Midbrain (tissue), 1 donor: ENCODE measurements around the gene HS3ST5.
A peak's percentile ranks its signal among the peaks of the same experiment; 100 is the strongest.
"Not testable (repeated sequence)": the region's sequence is repeated elsewhere in the genome, so short reads cannot be mapped to it uniquely, and the experiment has no call there.

Source experiments
- DNase-seq: peaks from one replicate; lab custom pipeline; 2025; lab: John Stamatoyannopoulos, UW

The HS3ST5 gene

DNA sequence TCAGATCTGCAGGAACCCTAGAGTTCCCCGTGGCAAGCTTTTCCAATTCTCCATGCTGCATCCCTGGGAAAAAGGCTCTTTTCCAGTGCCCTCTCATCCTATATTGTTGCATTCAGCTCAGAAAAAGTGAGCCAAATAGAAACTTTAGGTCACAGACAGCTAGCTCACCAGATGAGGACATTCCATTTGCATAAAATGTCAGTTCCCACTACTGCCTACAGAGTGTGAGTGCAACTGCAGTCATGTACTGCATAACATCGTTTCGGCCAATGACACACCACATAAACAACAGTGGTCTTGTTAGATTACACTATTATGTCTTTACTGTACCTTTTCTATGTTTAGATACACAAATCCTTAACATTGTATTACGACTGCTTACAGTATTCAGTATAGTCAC, 8.6 kb downstream of the HS3ST5 start:
- DNase-seq = no peak

DNA sequence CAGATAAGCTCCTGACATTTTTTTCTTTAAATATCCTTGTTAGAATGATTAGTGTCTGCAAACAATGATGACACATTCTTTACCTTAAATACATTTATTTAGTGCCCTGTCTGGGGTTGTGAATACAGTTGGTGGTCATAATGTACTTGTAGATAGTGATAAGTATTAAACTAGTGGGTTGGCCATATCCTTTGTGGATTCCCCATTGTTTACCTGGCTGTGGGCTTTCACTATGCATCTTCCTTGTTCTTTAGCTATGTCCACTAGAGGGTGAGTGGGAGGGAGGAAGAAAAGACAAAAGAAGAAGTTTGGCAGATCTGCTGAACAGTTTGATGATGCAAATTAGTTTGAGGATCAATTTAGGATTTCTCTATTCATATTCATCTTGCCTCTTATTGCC, 15.7 kb downstream of the HS3ST5 start:
- DNase-seq = no peak

DNA sequence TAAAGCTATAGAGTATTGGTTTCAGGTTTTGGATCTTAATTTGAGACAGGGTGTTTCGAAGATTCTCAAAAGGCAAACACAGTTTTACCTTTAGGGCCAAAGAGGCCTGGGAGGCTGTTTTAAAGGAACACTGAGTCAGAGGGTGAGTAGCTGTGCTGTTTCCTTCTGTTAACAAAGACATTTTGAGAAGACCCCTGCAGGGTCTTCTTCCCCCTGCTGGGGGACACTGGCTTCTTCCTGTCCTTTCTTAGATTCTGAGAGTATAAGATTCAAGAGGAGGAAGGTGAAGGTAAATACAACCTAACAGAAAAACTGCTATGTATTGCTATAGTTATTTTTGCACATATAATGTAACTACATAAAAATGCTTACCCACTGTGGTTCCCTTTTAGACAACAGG, 19.0 kb downstream of the HS3ST5 start:
- DNase-seq = no peak

DNA sequence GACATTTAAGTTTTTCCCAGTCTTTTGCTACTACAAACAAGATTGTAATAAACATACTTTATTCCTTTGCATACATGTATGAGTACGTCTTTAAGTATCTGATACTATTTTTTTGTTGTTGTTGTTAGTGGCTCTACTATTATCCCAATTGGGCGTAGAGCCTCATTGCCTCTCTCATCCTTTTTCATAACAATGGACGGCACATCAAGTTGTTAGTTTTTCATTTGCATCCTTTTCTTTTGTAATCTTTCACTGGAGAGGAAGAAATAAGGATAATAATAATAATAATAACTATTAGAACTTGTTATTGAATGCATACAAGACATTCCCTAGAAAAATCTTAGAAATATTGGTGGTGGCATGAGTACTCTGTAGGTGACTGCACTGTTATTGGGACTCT, 23.1 kb downstream of the HS3ST5 start:
- DNase-seq = no peak

DNA sequence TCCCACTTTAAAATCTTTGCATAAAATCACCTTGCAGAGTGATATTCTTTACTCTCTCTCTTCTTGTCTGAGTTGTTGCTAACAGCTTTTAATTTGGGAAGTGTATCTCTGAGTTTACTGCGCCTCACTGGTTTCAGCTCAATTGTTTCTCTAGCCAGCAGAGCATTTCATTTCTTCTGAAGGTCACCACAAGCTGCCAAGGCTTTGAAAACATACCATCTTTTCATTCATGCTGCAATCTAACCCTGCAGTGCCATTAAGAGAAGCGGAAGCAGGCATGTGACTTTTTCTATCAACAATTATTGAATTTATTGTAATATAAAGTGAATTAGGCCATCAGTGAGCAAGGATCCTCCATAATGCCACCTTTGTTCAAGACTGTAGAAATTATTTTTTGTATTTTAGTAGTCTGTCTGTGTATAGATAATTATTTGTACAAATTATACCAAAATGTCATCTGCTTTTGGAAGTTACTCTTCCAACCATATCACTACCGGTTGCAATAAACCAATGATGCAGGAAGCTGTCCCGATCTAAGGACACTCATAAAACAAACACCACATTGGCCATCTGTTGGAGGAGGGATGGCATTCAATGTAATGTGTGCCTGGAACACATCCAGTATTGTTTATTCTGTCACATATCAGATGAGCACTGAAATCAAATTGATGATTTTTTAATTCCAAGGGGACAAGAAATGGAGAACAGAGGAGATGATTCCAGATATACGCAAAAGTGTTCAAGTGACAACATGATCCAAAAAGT, 26.8 kb downstream of the HS3ST5 start:
- DNase-seq = no peak

DNA sequence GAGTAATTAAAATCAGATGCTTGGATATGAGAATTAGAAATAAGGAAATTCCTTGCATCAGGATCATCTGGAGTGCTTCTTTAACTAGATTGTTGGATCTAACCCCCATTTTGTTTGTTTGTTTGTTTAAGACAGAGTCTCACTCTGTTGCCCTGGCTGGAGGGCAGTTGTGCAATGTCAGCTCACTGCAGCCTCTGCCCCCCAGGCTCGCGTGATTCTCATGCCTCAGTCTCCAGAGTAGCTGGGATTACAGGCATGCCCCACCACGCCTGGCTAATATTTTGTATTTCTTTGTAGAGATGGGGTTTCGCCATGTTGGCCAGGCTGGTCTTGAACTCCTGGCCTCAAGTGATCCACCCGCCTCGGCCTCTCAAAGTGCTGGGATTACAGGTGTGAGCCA, 29.0 kb downstream of the HS3ST5 start:
- not testable (repeated sequence) for DNase-seq

DNA sequence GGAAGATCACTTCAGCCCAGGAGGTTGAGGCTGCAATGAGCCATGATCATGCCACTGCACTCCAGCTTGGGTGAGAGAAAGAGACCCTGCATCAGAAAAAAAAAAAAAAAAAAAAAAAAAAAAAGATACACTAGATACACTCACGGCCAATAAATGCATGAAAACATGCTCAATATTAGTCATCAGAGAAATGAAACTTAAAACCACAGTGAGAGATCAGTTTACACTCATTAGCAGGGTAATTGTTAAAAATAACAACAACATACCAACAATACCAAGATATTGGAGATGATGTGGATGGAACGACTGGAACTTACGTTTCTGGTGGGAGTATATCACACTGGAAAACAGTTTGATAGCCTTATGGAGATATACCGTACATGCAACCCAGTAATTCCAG, 29.9 kb downstream of the HS3ST5 start:
- DNase-seq = no peak

DNA sequence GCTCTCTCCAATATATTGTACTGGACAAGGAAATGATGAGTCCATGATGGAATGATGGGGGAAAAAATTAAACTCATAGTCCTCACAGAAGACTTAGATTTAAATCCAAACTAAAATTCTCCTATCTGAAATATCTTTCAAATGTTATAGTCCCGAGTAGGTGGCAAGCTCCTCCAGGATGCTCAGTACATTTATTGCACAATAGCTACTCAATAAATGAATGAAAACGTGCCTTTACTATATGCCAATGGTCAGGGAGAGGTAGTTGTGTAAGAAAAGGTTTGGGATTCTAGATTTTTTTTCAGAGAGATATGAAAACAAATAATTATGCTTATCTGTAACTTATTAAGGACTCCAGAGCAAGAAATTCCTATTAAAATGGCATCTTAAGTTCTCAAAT, 32.8 kb downstream of the HS3ST5 start:
- no peak for DNase-seq

DNA sequence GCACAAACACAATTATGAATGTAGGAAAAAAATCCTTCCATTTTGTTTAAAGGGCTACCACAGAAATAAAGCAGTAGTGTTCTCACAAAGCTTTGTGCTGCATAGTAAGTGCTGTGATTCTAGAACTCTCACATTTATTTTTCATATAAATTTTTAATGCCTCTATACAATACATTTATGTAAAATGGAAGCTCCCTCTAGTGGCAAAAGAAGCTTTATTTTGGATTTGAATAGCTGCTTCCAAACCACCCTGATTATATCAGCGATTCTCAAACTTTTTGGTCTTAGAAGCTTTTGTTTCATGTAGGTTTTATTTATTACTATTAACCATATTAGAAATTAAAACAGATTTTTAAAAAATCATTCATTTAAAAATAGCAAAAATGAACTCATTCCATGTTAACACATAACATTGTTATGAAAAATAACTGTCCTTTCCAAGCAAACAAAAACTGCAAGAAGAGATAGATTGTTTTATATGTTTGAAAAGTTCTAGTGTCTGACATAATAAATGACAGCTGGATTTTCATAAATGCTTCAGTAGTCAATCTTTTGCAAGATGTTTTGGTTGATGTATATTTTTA, 38.4 kb downstream of the HS3ST5 start:
- peak; percentile 47 for DNase-seq

DNA sequence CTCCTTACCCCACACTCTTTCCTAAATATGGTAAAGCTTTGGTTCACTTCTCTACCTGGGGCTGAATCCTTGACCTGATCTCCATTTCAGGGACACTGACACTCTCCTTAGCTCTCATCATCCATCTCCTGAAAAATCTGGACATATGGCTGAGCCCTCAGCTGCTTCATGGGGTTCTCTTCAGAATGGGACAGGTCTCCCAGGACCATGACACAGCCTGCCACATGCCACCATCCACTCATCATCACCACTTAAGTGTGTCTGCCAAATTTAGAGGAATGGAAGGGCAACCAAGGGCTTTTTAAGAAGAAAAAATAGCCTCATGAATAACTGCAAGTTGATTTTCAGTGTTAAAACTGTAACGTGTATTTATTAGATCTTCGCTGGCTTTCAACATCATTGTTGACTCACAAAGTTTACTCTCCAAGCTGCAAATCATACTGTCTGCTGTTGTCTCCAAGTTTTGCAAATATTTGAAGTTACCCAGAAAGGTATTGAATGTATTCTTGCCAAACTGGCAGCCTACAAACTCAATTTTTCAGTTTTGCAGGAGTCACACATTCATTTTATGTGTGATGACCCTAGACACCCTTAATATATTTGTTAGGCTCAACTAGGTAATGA, 41.1 kb downstream of the HS3ST5 start:
- no peak for DNase-seq

DNA sequence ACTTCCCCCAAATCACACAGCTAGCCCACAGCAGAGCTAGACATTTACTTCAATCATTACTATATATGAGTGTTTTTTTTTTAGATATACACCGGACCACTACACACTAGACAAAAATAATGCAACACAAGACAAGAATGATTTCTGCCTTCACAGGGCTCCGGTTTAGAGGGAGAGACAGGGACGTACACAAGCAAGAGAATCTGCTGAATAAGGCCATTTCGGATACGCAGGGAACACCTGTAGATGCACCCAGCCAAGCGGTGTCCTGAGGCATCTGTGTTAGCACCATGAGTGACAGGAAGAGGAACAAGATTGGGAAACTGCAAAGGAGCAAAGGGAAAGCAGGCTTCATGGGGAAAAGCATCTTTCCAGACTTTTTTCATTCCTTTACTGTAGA, 45.7 kb downstream of the HS3ST5 start:
- DNase-seq = no peak

DNA sequence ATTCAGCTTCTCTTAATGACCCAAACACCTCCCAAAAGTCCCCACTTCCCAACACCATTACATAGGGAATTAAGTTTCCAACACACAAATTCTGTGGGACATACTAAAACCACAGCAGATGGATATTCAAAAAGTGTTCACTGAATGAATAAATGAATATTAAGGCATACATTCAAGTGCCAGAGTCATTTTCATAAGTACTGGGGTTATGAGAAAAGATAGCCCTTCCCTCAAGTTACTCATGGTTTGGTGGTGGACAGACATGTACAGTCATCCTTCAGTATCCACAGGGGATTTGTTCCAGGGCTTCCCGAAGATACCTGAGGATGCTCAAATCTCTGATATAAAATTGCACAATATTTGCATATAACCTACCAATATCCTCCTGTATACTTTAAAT, 50.4 kb downstream of the HS3ST5 start:
- no peak for DNase-seq

DNA sequence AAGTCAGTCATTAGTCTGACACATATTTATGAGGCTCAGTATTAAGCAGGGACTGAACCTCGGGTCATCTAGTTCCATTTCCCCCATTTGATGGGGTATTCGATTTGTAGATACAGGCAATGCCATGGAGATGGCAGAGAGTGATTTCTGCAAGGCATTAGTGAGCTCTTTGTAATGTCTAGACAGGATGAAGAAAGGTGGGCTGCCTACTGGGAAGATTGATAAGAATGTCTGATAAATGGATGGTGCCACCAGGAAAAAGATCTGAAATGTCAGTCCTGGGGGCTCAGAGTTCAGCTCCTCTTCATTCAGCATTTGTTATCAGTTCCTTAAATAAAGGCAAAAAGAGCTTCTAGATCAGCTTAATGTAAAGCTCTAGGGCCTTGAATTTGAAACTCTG, 51.4 kb downstream of the HS3ST5 start:
- peak; percentile 13 for DNase-seq

DNA sequence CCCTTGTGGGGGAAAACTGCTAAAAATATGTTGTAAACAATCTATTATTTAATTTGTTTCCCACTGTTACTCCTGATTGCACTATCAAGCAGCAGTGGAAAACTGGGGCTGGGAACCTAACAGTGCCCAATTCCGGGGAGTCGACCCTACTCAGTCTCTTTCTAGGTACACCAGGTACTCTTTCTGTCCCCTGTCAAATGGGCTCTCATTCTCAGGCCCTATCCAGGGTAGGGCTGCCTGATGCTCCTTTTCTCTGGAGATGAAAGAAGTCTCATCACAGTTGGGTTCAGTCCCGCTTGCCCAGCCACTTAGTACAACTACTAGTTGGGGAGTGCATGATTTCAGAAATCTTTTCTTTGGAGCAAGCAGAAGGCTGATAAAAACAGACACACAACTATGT, 52.0 kb downstream of the HS3ST5 start:
- no peak for DNase-seq

DNA sequence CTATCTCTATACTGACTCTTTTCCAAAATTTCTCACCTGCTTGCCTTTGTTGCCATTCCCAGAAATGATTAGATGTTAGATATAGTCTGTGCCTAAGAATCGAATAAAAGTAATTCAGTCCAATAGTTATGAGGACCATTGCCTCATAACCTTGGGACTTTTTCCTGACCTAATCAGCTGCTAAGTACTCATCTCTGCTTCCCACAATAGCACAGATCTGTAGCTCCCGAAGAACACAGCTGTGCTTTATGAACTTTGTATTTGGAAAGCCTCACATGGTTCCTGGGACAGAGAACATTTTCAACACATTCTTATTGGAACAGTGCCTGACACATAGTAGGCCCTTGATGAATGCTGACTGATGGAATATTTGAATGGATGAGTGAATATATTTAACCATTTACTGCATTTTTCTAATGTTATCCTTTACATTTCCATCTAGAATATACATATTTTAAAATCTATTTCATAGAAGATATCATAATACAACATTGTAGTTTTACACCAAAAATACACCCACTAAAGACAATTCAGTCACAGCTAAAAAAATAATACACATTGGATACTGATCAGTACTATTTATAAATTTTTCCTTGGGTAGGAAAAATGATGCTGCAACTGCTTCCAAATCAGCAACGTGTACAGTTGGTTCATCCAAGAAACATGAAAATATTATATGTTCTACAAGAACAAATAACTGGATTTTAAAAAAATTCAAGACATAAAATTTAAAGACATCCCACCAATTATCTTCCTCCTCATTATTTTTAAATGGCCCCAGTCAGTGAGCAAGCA, 53.9 kb downstream of the HS3ST5 start:
- peak; percentile 34 for DNase-seq

DNA sequence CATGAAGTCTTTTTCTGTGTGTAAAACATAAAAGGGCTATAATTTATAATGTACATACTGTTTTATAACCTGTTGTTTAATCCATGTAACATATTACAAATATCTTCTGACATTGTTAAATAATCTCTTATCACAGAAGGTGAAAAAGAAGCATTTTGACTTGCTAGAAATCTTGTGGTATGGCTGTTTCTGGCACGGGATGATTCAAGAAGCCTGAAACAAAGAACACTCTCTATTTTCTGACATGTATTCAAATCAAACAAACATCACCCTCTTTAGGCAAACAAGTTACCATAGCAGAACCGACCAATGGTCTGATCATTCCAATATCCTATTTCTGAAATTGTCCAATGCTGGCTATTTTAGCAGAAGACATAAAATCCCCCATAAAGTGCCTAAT, 55.4 kb downstream of the HS3ST5 start:
- peak; percentile 32 for DNase-seq

DNA sequence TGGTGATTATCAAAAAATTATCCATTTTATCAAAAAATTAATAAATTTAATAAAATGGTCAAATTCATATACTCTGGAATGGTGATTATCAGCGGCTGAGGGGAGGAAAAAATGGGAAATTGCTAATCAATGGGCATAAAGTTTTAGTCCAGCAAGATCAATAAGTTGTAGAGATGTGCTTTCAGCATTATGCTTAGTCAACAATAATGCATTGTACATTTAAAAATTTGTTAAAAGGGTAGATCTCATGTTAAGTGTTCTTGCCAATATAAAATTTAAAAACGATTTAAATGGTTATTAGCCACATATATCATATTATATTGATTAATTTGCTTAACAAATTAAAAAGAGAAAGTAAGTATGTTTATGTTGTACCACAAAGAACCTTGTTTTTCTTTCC, 56.6 kb downstream of the HS3ST5 start:
- DNase-seq = no peak

DNA sequence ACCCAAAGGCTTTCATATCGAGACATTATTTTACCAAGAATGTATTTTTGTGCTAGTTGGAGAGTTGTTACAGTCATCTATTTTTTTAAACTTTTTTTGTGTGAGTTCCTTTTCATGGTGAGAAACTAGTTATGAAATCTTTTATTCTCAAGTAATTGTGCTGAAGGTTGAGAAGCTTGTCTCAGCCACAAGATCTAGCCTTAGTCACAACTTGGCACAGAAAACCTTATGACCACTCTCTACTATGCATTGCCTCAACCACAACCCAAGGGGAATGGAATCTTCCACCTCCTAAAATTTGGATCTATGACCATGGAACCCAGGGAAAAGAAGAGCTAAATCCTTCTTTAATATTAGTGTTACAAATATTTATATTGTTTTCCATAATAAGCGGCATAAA, 58.5 kb downstream of the HS3ST5 start:
- DNase-seq = no peak

DNA sequence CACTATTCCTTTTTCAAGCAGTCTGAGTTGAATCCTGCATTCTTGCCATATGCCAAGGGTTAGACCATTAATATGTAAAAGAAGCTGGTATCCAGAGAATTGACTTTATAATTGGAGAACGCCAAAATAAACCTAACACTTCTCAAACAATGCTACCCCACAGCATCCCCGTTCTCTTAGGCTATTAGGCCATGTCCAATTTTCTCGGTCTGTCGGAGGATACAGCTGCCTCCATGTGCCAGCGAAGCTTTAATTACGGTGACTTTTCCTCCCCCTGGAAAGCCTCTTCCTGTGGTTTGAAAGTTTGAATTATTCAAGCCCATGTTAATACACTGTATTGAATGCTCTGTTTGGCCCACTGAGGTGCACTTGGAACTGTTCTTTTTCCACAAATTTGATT, 60.5 kb downstream of the HS3ST5 start:
- DNase-seq = peak; percentile 13

DNA sequence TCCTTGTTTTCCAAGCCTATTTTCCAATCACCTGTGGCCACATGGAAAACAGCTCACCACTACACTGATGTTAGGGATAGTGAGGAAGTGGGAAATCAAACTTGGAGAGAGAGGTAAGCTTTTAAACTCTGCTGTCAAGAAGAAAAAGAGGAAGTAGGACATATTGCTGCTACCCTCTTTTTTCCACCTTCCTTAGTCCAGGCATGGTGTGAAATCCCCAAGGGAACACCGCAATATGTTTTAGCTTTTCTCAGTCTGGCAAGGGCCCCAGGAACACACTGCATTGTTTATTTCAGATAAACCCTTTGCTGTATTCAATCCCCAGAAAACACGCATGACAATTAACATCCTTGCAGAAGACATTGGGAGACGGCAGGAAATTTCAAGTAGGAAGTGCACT, 61.3 kb downstream of the HS3ST5 start:
- no peak for DNase-seq

DNA sequence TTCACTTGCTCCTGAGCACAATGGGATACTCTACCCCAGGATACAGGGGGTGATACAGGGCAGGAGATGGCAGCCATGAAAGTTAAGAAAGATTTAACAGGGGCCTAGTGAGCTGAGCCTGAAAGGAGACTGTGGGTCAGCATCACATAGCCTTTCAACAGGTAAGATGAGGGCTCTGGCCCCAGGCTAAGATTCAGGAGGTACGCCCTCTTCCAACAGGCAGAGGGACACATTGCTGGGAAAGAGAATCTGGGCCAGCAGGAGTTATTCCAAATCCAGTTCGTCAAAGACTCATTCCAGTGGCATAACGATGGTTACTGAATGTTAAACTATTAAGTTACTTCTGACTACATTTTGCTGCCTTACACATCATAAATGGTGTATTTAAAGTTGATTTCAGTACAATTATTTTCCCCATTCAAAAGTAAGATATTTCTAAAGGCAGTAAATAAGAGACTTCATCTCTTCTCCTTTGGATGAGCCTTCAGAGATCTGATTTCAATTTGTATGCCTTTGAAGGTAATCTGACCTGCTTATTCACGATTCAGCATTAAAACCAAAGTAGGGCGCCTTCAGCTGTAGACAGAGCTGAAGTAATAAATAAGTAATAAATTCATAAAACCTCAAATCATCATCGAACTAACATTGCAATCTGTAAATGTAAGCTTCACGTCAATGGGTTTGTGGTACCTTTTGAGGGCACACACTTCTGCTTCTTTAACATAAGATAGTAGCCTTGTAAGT, 62.4 kb downstream of the HS3ST5 start:
- DNase-seq = no peak

DNA sequence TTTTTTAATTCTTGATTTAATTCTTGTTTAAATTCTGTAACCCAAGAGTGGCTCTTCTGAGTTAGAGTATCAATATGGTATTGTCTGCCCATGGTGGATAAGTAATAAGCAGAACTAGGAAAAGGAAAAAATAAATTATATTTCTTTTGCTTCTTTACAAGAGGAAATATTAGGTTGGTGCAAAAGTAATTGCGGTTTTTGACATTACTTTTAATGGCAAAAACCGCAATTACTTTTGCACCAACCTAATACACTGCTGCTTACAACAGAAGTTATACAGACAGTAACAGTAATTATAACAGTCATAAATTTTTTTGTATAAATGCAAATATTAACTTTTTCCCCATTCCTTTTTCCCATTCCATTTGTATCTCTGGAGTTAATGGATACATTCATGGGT, 65.6 kb downstream of the HS3ST5 start:
- DNase-seq = no peak
